Cardiac muscle cell (in vitro differentiated cells and primary cell): ENCODE measurements around the gene TTLL10. TPM values are rescaled to one million over a fixed set of nuclear protein-coding genes. Genes with fewer than 3 reads are reported as not detected.
A peak's percentile ranks its signal among the peaks of the same experiment; 100 is the strongest.

Source experiments
- DNase-seq, 2 donors: peaks; one replicate each; pipeline versions ENCODE4 v3.0.0 to v3.0.0-alpha.2; 2010 to 2017; ENCODE audit warnings: low read depth in 1 of 2, low spot score in 1 of 2
- H3K27ac ChIP-seq: fragments of 200-600 bp; sonication (generic); 2 replicates; pipeline ENCODE4 v1.5.1; 2016
- H3K27me3 ChIP-seq: fragments of 200-600 bp; sonication (generic); 2 replicates; pipeline ENCODE4 v1.6.0; 2016; ENCODE audit warnings: control low read depth
- H3K36me3 ChIP-seq: fragments of 200-600 bp; sonication (generic); 2 replicates; pipeline ENCODE4 v1.5.1; 2016; ENCODE audit warnings: control low read depth
- H3K4me1 ChIP-seq: fragments of 200-600 bp; sonication (generic); 2 replicates; pipeline ENCODE4 v1.8.1; 2017; ENCODE audit warnings: low read depth, mild to moderate bottlenecking, mixed run types
- H3K4me3 ChIP-seq: fragments of 200-600 bp; sonication (generic); 2 replicates; pipeline ENCODE4 v1.5.1; 2016; ENCODE audit warnings: mild to moderate bottlenecking
- H3K9me3 ChIP-seq: fragments of 200-600 bp; sonication (generic); 2 replicates; pipeline ENCODE4 v1.5.1; 2017; ENCODE audit warnings: low read depth, mild to moderate bottlenecking, control low read depth
- polyA plus RNA-seq: library from polyadenylated mRNA; unstranded; fragments of >200 nt; fragmentation: Nextera tagmentation; extraction: Ambion mirVana; gene quantifications from 2 replicates; pipeline ENCODE4 v1.2.1, GENCODE V29; 2016
- total RNA-seq: library from RNA; depleted of rRNA; stranded (reverse); fragments of >200 nt; gene quantifications from 2 replicates; pipeline ENCODE4 v1.2.3, GENCODE V29; 2016
- TF ChIP-seq, protein P1 (sequence below): IDR thresholded peaks from 2 replicates; pipeline ENCODE4 v1.5.1; 2012; ENCODE audit warnings: low read depth, mild to moderate bottlenecking, low read length

TTLL10 gene
- total and polyA plus RNA-seq, 2 experiments from 2014 or later = 0.31 TPM; not detected in 1

DNA sequence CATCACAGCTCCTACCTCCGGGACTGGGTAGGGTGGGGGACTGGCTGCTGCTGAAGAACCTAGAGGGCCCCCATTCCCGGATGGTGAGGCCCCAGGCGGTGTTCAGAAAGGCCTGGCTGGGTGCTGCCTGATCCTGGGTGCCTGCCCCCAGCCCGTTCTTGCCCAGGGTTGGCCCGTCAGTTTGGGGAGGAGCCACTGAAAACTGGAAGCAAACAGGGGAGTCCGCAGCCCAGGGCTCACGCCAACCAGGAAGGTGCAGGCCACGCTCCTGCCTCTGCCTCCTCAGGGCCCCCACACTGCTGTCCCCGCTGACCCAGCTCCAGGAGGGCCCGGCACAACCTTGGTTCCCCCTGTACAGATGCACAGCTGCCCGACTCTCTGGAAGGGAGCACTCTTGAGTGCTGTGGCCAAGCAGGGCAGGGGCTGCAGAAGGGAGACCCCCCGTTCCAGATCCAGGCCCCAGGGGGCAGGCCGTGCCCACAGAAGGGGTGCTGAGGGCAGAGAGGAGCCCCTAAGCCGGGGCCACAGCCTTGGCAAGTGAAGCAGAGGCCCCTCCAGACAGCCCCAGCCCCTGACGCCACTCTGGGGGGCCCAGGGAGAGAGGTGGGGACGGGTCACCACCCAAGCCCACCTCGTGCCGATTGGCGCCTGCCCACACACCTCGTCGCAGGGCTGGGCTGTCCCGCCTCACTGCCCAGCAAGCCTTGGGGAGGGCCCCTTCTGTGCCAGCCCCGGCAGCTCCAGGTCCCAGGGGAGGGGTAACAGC is 67.3 kb downstream of the TTLL10 start:
- Histone ChIP-seq H3K4me3 (no peak overlapping the region), H3K27ac (no peak overlapping the region), H3K4me1 (peaks cover 5% of the 10 kb centered on the region), H3K9me3 (no peaks in the 10 kb centered on the region), H3K27me3 (no peaks in the 10 kb centered on the region), H3K36me3 (no peaks in the 10 kb centered on the region)
- DNase-seq = peak in 1 of 2 donors; percentile 19
- TF ChIP-seq, protein P1, sequence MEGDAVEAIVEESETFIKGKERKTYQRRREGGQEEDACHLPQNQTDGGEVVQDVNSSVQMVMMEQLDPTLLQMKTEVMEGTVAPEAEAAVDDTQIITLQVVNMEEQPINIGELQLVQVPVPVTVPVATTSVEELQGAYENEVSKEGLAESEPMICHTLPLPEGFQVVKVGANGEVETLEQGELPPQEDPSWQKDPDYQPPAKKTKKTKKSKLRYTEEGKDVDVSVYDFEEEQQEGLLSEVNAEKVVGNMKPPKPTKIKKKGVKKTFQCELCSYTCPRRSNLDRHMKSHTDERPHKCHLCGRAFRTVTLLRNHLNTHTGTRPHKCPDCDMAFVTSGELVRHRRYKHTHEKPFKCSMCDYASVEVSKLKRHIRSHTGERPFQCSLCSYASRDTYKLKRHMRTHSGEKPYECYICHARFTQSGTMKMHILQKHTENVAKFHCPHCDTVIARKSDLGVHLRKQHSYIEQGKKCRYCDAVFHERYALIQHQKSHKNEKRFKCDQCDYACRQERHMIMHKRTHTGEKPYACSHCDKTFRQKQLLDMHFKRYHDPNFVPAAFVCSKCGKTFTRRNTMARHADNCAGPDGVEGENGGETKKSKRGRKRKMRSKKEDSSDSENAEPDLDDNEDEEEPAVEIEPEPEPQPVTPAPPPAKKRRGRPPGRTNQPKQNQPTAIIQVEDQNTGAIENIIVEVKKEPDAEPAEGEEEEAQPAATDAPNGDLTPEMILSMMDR = no peak

DNA sequence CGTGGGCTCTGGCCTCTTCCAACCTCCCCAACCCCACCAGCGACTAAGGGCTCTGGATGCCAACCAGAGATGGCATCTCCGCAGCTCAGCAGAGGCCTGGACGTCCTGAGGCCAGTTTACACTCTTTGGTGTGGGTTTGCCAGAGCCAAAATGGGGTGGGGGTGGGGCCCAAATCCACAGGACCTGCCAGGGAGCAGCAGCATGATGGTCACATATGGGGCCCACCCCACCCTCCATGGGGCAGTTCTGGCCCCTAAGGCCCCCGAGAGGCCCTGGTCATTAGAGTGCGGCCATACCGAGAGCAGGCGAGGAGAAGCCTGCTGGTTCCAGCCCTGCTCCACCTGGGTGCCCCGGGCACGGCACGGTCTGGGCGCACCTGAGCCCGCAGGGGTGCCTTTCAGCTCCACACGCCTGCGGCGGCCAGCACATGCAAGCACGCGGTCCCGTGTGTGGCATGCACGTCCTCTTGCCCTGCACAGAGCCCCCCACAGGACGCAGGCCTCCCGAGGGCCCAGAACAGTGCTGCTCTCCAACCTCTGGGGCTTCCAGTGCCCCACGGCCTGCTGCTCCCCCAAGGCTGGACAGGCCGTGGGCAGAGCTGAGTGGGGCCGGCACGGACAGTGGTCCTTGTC is 68.0 kb downstream of the TTLL10 start:
- peaks cover 5% of the 10 kb centered on the region for H3K4me1 ChIP-seq
- H3K36me3 ChIP-seq = no peaks in the 10 kb centered on the region
- H3K9me3 ChIP-seq = no peaks in the 10 kb centered on the region
- H3K27ac ChIP-seq = no peak overlapping the region
- no peak for DNase-seq
- TF ChIP-seq, protein P1 = no peak
- H3K27me3 ChIP-seq = peaks cover 7% of the 10 kb centered on the region
- H3K4me3 ChIP-seq = no peak overlapping the region

DNA sequence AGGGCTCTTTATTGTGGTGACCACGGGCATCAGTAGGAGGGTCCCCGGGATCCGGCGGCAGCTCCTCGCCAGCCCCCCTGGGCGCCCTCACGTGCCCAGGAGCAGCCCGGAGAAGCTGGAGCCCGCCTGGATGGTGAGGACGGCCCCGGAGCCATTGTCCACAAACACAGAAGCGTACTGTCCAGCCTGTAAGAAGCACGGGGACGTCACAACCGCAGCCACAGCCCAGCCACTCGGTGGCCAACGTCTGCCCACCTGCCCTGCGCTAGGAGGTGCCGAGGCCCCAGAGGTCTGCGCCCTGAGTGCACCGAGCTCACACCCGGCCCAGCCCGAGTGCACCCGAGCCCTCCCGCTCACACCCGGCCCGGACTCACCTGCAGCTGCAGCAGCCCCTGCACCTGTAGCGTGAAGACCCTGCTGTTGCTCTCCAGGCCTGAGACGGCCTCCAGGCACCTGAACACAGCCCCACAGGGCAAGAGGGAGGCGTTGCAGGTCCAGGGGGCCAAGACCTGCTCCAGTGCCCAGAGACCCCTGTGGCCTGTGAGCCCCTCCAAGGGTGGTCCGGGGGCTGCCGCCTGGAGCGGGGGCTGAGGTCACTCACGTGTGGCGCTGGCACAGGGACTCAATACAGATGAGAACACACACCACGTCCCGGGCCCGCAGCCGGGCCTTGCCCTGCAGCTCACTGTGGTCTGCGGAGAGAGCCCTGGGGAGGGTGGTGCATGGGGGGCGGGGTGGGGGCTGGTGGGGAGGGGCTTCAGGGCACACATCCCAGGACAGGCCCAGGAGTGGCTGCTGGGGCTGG is 69.0 kb downstream of the TTLL10 start:
- TF ChIP-seq, protein P1 = no peak
- Histone ChIP-seq H3K4me3 (no peak overlapping the region), H3K36me3 (no peaks in the 10 kb centered on the region), H3K4me1 (peaks cover 5% of the 10 kb centered on the region), H3K9me3 (no peaks in the 10 kb centered on the region), H3K27me3 (peaks cover 16% of the 10 kb centered on the region), H3K27ac (no peak overlapping the region)
- no peak for DNase-seq

DNA sequence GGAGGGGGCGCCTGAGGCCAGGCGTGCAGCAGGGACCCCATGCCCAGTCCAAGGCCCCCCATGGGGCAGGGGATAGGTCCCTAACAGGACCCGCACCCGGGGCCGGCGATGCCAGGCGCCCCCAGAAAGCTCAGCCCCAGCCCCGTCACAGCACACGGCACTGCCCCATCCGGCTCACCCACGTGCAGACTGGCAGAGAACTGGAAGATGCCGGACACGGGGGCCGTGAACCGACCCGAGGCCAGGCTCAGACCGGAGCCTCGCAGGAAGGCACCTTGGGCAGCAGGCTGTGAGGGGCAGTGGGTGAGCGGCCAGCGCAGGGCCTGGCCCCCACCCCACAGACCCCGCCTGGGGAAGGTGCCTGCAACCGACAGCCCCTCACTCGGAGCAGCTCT is 69.6 kb downstream of the TTLL10 start:
- TF ChIP-seq, protein P1 = no peak
- Histone ChIP-seq H3K9me3 (no peaks in the 10 kb centered on the region), H3K4me1 (peaks cover 5% of the 10 kb centered on the region), H3K4me3 (no peak overlapping the region), H3K36me3 (no peaks in the 10 kb centered on the region), H3K27me3 (peaks cover 18% of the 10 kb centered on the region), H3K27ac (no peak overlapping the region)
- DNase-seq = no peak

DNA sequence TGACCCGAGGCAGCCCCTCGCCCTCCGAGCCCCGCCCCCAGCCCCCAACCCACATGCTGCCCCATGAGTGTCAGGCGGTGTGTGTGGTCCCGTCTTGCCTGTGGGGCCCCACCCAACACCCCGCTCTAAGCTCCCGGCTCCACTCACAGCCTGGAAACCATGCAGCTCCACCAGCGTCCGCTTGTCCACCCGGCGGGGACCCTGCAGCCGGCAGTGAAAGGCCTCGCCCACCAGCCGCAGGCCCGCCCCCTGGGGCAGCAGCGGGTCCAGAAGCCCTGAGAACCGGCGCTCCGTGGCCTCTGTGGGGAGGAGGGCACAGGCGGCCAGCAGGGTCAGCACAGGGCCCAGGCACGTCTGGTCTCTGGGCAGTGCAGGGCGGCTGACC is 70.1 kb downstream of the TTLL10 start:
- H3K27ac ChIP-seq = no peak overlapping the region
- no peak overlapping the region for H3K4me3 ChIP-seq
- TF ChIP-seq, protein P1 = no peak
- DNase-seq = no peak
- peaks cover 5% of the 10 kb centered on the region for H3K4me1 ChIP-seq
- no peaks in the 10 kb centered on the region for H3K9me3 ChIP-seq
- peaks cover 18% of the 10 kb centered on the region for H3K27me3 ChIP-seq
- H3K36me3 ChIP-seq = no peaks in the 10 kb centered on the region
